LNCaP clone FGC (cell line): Measurements from ENCODE around the gene ZNHIT2.

Experiments
- DNase-seq: peaks from one replicate; pipeline ENCODE4 v3.0.0-alpha.2; 2011; ENCODE audit warnings: low read depth
- H3K4me3 ChIP-seq: 2 replicates; pipeline ENCODE4 v1.5.1; 2011; ENCODE audit warnings: mild to moderate bottlenecking, low read depth, low read length, control low read depth
- TF ChIP-seq, protein P1 (sequence below): IDR thresholded peaks from 2 replicates; pipeline ENCODE4 v1.5.1; 2012; ENCODE audit warnings: mild to moderate bottlenecking; ENCODE audit not compliant: control insufficient read depth, insufficient read depth; ENCODE audit errors: extremely low read depth

The ZNHIT2 gene

DNA sequence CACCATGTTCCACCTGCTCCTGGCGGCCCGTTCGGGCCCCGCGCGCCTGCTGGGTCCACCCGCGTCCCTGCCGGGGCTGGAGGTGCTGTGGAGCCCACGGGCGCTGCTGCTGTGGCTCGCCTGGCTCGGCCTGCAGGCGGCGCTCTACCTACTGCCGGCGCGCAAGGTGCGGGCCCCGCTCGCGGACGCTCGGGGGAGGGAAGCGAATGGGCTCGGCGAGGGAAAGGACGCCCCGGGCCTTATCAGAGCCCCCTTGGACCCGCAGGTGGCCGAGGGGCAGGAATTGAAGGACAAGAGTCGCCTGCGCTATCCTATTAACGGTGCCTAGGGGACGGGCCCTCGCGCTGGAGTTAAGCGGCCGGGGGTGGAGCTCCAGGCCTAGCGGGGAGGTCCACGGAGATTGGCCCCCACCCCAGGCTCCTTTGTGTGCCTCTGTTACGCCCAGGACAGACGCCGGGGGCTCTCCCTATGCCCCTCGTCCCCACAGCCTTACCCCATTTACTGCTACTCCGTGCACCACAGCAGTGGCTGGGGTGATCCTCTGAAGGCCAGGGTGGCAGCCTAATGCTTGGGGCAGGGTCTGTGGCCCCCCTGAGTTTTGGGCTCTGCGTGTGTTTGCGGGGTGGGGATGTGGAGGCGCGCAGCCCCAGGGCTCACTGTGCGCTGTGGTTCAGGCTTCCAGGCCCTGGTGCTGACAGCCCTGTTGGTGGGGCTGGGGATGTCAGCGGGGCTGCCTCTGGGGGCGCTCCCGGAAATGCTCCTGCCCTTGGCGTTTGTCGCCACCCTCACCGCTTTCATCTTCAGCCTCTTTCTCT, 4.7 kb downstream of the ZNHIT2 start:
- peak overlapping the region; percentile 95 for H3K4me3 ChIP-seq
- TF ChIP-seq, protein P1, sequence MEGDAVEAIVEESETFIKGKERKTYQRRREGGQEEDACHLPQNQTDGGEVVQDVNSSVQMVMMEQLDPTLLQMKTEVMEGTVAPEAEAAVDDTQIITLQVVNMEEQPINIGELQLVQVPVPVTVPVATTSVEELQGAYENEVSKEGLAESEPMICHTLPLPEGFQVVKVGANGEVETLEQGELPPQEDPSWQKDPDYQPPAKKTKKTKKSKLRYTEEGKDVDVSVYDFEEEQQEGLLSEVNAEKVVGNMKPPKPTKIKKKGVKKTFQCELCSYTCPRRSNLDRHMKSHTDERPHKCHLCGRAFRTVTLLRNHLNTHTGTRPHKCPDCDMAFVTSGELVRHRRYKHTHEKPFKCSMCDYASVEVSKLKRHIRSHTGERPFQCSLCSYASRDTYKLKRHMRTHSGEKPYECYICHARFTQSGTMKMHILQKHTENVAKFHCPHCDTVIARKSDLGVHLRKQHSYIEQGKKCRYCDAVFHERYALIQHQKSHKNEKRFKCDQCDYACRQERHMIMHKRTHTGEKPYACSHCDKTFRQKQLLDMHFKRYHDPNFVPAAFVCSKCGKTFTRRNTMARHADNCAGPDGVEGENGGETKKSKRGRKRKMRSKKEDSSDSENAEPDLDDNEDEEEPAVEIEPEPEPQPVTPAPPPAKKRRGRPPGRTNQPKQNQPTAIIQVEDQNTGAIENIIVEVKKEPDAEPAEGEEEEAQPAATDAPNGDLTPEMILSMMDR, result peak; percentile 94
- DNase-seq, result no peak

DNA sequence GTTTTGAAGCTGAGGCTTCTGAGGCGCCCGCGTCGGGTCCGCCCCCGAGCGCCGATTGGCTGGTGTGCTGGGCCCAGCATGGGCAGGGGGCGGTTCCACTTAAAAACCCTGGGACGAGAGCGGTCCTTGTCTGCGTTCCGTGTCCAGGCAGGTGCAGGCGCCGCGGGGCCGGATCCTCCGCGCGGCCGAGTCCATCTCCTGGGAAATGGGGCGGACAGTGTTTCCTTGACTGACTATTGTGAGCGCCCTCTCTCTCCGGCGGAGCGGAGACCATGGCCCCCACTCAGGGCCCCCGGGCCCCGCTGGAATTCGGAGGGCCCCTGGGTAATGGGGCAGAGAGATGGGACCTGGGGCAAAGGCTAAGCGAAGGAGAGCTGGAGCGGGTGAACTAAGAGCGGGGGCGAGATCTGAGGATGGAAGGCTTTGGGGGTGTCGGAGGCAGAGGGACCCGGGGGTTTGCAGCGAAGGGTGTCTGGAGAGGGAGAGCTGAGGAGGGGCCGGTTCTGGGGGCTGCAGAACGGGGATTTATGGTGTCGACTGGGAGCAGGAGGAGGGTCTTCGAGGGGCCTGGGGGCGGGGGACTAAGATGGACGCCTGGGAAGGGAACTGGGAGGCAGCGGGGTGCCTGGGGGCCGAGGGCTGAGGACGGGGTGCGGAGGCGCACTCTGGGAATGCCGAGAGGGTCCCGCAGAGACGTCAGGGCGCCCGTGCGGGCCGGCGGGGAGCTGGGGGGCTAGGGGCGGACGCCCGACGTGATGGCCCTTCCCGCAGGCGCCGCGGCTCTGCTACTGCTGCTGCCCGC, 5.6 kb downstream of the ZNHIT2 start, which contains the start of gene TM7SF2:
Gene TM7SF2, plus strand, starts transcription at position 129 of the 802 bp plus-strand sequence. Its CDS starts 144 bp downstream, at position 273.
- DNase-seq, result peak; percentile 83
- TF ChIP-seq, protein P1, result no peak

DNA sequence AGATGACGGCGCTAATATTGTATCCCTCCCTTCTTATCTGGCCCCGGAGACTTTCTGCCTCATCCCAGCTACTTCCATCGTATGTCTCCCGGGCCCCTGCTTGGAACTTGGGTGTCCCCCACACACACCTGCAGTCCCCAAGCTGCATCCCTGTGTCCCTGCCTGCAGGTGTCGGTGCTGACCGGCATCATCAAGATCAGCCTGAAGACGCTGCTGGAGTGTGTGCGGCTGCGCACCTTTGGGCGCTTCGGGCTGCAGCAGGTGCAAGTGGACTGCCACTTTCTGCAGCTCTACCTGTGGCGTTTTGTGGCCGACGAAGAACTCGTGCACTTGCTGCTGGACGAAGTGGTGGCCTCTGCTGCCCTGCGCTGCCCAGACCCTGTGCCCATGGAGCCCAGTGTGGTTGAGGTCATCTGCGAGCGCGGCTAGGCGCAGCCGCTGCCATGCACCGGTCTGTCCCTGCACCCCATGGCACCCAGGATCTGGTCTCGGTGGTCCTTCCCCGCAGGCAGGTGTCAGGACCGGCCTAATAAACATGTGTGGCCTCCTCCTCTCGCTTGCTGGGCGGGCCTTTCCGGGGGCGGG, 6.2 kb downstream of the ZNHIT2 start:
- TF ChIP-seq, protein P1, result no peak
- DNase-seq, result no peak
- peak overlapping the region; percentile 95 for H3K4me3 ChIP-seq

More for the DNA sequence above, 5.6 kb downstream of the ZNHIT2 start, which contains the start of gene TM7SF2:
- peak within 1 kb of the TSS; percentile 95 for H3K4me3 ChIP-seq

DNA sequence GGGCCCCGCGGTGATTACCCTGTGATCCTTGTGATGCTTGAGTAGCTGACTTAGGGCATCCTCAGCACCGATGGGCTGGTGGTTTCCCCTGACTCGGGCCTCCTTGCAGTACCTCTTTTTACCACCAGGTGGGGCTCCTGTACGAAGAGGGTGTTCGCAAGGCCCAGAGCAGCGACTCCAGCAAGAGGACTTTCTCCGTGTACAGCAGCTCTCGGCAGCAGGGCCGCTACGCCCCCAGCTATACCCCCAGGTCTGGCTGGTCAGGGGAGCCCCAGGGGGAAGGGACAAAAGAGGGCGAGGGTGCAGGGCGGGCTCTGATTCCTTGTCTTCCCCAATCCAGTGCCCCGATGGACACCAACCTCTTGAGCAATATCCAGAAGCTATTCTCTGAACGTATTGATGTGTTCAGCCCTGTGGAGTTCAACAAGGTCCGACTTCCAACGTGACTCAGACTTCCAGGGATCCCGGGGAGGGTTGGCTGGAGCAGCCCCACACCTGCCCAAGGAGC, 7.1 kb downstream of the ZNHIT2 start:
- TF ChIP-seq, protein P1, result peak; percentile 83
- no peak overlapping the region for H3K4me3 ChIP-seq
- DNase-seq, result no peak

DNA sequence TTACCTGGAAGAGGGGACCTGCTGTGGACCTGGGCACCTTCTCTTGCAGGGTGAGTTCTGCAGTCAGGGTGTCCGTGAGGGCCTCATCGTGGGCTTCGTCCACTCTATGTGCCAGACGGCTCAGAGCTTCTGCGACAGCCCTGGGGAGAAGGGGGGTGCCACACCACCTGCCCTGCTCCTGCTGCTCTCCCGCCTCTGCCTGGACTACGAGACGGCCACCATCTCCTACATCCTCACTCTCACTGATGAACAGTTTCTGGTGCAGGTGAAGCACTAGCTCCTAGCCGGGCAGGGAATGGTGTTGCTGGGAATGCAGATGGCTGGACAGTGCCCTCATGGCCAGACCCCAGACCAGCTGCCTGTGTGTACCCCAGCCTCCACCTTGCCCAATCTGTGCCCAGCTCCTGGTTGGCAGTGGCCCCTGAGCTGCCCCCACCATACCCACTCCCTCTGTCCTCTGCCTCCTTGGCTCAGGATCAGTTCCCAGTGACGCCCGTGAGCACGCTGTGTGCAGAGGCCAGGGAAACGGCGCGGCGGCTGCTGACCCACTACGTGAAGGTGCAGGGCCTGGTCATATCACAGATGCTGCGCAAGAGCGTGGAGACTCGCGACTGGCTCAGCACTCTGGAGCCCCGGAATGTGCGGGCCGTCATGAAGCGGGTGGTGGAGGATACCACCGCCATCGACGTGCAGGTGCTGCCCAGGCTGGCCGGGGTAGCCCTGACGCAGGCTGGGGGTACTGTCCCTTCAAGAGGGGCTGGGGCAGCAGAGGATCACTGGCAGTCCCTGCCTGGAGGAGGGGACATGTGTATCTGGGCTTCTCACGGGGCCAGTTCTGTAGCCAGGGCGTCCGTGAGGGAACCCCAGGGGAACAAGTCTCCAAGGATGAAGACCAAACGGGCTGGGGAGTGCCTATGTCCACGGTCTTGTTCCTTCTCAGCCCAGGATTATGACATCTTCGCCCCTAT, 8.0 kb downstream of the ZNHIT2 start:
- TF ChIP-seq, protein P1, result no peak
- H3K4me3 ChIP-seq, result peak overlapping the region; percentile 53
- DNase-seq, result no peak

DNA sequence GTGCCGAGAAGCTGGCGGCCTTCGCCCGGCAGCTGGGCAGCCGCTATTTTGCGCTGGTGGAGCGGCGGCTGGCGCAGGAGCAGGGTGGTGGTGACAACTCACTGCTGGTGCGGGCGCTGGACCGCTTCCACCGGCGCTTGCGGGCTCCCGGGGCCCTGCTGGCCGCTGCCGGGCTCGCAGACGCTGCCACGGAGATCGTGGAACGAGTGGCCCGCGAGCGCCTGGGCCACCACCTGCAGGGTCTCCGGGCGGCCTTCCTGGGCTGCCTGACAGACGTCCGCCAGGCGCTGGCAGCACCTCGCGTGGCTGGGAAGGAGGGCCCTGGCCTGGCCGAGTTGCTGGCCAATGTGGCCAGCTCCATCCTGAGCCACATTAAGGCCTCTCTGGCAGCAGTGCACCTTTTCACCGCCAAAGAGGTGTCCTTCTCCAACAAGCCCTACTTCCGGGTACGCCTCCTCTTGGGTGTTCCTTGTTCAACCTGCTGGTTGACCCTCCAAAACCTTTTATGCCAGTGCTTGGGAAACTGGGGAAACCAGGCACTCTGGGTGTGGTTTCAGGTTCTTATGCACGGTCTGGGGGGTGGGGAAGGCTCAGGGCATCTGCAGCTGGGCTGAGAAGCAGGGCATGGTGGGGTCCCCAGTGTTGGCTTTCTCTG, 8.9 kb downstream of the ZNHIT2 start:
- TF ChIP-seq, protein P1, result no peak
- peak overlapping the region; percentile 53 for H3K4me3 ChIP-seq
- DNase-seq, result peak; percentile 97
